ENCODE measurements around the gene HECW1.
"Not testable (repeated sequence)": the region's sequence is repeated elsewhere in the genome, so short reads cannot be mapped to it uniquely, and the experiment has no call there.

The HECW1 gene

GRCh38 chr7:43208242-43208641 is 95.8 kb downstream of the HECW1 start:
- no peak for DNase-seq (ENCODE audit: low read depth in 3 of 3)

GRCh38 chr7:43210539-43210938 is 98.1 kb downstream of the HECW1 start:
- not testable (repeated sequence) for DNase-seq (ENCODE audit: low read depth in 3 of 3)

GRCh38 chr7:43211286-43211685 is 98.8 kb downstream of the HECW1 start:
- no peak for DNase-seq (ENCODE audit: low read depth in 3 of 3)

- DNase-seq (ENCODE audit: low read depth in 3 of 3), result no peak
These were observed 99.2 kb downstream of the HECW1 start for GRCh38 chr7:43211693-43212092.

- no peak for DNase-seq (ENCODE audit: low read depth in 3 of 3)
These were observed 100.5 kb downstream of the HECW1 start for GRCh38 chr7:43212921-43213320.

GRCh38 chr7:43215061-43215460 is 102.6 kb downstream of the HECW1 start:
- no peak for DNase-seq (ENCODE audit: low read depth in 3 of 3)

- DNase-seq (ENCODE audit: low read depth in 3 of 3), result no peak
These were observed 104.6 kb downstream of the HECW1 start for GRCh38 chr7:43217055-43217454.

GRCh38 chr7:43218901-43219300 is 106.5 kb downstream of the HECW1 start:
- not testable (repeated sequence) for DNase-seq (ENCODE audit: low read depth in 3 of 3)

- DNase-seq (ENCODE audit: low read depth in 3 of 3), result no peak
These were observed 107.8 kb downstream of the HECW1 start for GRCh38 chr7:43220250-43220649.

GRCh38 chr7:43220742-43221141 is 108.3 kb downstream of the HECW1 start:
- no peak for DNase-seq (ENCODE audit: low read depth in 3 of 3)

GRCh38 chr7:43229801-43230200 is 117.4 kb downstream of the HECW1 start:
- DNase-seq (ENCODE audit: low read depth in 3 of 3), result no peak

GRCh38 chr7:43232366-43232765 is 119.9 kb downstream of the HECW1 start:
- no peak for DNase-seq (ENCODE audit: low read depth in 3 of 3)

GRCh38 chr7:43234073-43234472 is 121.6 kb downstream of the HECW1 start:
- DNase-seq (ENCODE audit: low read depth in 3 of 3), result no peak

- DNase-seq (ENCODE audit: low read depth in 3 of 3), result no peak
These were observed 122.5 kb downstream of the HECW1 start for GRCh38 chr7:43234968-43235367.

GRCh38 chr7:43240565-43240964 is 128.1 kb downstream of the HECW1 start:
- DNase-seq (ENCODE audit: low read depth in 3 of 3), result no peak

GRCh38 chr7:43242628-43243255 is 130.3 kb downstream of the HECW1 start:
- DNase-seq (ENCODE audit: low read depth in 3 of 3), result no peak

- no peak for DNase-seq (ENCODE audit: low read depth in 3 of 3)
These were observed 131.8 kb downstream of the HECW1 start for GRCh38 chr7:43244232-43244631.

- no peak for DNase-seq (ENCODE audit: low read depth in 3 of 3)
These were observed 132.3 kb downstream of the HECW1 start for GRCh38 chr7:43244784-43245183.

- DNase-seq (ENCODE audit: low read depth in 3 of 3), result no peak
These were observed 135.3 kb downstream of the HECW1 start for GRCh38 chr7:43247757-43248156.

- no peak for DNase-seq (ENCODE audit: low read depth in 3 of 3)
These were observed 136.1 kb downstream of the HECW1 start for GRCh38 chr7:43248553-43248952.

GRCh38 chr7:43248961-43249822 is 136.7 kb downstream of the HECW1 start:
- no peak for DNase-seq (ENCODE audit: low read depth in 3 of 3)

GRCh38 chr7:43249823-43250145 is 137.3 kb downstream of the HECW1 start:
- no peak for DNase-seq (ENCODE audit: low read depth in 3 of 3)
